IPS-11a (cell line): ENCODE data around the gene ETNK2.

Experiments used
- H3K4me3 ChIP-seq: one replicate; pipeline ENCODE4 v1.5.1; 2013; ENCODE audit warnings: low read depth, low read length, control low read depth

ETNK2 gene

DNA sequence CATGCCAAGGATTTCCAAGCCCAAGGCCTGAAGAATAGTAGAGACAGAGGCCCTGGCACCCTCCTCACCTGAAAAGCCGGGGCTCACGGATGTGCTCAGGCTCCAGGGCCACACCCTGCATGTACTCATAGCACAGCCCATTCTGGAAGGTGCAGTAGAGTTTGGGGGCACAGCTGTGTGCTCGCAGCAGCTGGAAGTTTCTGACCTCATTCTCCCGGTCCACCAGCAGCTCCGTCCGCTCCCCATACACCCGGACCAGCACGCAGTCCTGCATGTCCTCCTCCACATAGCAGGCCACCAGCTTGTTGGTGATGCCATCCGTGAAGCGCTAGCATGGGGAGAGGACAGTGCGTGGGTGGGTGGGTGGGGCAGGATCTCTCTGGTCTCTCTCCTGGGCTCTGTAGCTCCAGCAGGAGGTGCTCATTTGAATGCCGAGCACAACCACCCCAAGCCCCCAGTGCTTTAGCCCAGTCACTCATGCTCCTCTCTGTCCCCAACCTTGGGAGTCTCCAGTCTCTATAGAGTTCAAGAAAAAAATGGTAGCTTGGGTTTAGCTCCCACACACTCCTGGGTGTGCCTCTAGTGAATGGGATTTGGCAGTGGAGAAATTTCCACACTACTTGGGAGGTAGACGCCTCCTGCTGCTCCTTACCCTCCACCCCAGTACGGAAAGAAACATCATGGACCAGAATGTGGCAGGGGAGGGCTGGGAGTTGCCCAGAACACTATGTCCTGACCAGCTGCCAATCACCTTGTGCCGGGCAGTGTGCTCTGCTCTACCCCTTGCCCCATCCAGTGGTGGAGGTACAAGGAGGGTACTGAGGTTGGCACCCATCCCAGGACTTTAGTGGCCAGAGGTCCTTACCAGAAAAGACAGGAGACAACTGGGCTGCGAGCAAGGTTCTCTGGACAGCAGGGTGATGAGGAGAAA, 1.9 kb downstream of the ETNK2 start:
- no peak overlapping the region for H3K4me3 ChIP-seq

DNA sequence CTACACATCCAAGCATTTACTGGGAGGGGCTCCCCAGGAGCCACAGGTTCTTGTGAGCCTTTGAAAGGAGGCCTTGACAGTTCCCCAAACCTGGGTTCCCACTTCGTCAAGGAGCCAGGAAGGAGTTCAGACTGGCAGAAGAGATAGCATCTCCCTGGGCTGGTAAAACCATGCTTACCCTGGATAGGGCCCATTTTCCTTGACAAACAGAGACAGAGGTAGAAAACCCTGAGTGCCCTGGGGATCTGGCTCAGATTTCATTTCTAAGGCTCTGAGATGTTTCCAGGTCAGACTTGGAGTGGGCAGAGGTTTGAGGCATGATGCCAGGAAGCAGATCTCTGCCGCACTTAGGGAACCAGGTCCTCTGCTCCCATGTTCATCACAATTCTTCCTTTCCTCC, 2.7 kb downstream of the ETNK2 start:
- H3K4me3 ChIP-seq = no peak overlapping the region

DNA sequence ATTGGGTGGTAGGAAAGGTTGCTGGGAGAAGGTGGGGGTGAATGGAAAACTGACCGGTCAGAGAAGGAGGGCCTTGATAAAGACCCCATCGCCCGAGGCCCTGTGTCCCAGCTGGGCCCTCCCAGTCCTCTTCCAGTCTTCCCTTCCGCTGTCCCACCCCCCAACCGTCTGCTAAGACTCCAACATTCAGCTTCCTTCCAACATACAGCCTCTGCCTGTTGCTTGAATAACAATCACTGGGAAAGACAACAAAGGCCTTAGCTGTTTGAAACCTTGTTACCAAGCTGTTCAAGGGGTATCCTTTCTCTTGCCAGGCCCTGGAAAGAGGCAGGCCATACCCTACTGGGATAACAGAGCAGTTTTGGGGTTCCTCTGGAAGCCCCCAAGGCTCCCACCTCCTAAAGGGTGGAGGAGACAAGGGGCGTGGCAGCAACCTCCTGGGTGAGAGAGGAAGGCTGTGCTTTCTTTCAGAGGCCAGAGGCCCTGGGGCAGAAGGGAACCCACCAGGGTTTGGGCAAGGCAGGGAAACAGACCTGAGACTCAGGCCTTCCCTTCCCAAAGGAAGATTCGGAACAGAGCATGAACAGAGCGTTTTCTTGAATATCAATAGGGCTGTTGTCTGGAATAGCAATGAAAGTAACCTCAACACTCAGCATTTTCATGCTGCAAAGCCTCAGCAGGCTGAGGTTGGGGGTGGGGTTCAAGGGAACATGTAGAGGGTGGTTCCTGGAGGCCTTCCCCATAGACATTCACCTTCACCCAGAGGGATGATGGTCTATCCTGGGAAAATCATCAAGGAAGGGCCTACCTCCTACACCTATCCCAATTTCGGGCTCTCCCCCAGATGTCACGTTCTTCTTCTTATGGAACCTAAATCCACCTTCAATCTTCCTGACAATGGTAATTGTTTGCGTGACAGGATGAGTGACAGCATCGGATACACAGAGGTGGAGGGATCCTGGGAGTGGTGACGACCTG, 4.1 kb downstream of the ETNK2 start:
- no peak overlapping the region for H3K4me3 ChIP-seq

DNA sequence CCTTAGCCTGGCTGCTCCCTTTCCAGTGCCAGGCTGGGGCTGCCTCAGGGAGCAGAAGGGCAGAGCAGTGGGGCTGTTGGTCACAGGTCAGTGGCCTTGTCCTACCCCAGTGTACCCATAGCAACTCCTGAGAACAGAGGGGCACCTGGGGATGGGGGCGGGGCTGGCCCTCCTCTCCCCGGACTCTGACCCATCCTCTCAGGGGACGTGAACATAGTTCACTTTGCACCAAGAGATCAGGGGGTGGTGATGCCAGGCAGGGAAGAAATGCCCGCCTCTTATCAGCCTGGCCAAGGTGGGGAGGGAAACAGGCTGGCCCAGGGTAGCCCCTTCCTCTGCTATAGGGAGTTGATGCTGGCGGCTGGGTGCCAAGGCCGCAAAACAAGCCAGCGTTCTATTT, 4.9 kb downstream of the ETNK2 start:
- H3K4me3 ChIP-seq = no peak overlapping the region

DNA sequence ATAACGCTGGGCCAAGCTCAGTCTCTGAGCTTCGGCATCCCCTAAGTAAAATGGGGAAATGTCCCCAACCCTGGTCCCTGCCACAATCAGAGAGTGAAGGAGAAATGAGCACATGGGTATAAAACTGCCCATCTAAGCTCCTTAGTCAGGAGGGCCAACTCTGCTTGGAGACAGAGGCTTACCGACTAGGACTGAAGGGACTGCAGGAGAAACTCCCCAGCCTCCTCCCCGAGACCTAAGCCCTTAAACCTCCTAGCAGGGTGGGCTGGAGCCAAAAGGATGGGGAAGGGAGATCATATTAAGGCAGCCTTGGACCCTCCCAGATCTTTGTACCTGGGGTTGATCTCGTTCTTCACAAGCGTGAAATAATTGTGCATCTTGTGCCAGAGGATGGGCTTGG, 5.5 kb downstream of the ETNK2 start:
- H3K4me3 ChIP-seq = no peak overlapping the region

- H3K4me3 ChIP-seq = no peak overlapping the region
Measured at GRCh38 chr1:204145033-204145504, 6.8 kb downstream of the ETNK2 start.

- H3K4me3 ChIP-seq = no peak overlapping the region
Measured at GRCh38 chr1:204143276-204144041, 8.4 kb downstream of the ETNK2 start.

DNA sequence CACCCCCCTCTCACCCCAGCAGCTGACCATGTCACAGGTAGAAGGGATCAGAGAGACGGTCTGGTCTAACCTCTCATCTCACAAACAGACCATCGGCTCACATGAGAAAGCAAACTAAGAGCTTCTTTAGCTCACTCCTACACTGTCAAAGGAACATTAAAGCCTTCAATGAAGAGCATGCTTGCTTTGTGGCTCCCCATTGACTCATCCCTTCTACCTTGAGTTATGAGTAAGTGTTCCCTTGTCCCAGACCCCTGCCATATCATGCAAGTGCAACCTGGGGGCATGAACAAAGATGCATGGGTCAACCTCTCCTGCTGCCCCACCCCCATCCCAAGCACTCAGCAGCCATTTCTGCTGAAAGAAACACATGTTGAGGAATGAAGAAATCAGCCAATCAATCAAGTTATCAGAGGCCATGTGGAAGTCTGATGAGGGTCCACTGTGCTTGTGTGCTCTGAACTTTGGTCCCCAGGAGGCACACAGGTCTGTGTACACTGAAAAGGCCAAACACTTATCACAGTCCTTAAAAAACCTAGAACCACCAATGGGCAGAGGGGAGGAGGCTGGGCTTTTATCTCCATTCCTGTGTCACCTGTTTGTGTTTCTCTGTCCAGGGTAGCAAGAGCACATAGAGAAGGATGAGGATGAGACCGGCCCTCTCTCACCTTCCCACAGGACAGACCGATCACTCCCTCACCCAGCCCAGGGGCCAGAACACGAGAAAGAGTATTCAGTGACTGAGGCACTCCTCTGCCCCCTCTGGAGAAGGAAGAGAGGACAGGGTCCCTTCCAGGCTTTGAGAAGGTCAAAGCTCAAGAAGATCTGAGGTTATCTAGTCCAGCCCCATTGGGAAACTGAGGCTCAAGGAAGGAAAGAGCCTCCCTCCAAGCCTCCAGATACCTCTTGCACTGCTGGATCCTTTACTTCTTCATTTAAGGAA, 9.5 kb downstream of the ETNK2 start:
- no peak overlapping the region for H3K4me3 ChIP-seq

GRCh38 chr1:204141131-204141530, 10.7 kb downstream of the ETNK2 start:
- H3K4me3 ChIP-seq = no peak overlapping the region

DNA sequence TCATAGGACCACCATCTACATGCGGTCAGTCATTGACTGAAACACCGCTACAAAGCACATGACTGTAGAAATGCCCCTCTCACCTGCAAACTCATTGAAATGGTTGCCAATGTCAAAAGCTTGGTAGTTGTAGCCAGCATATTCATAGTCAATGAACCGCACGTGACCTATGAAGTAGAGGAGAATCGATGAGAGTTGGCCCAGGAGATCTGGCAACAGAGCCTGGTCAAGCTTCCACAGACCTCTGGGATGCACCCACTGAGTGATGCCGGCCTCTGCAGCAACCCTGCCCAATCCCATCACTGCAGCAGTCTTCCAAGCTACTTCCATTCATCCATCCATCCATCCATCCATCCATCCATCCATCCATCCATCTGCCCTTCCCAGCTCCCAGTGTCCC, 11.9 kb downstream of the ETNK2 start:
- H3K4me3 ChIP-seq = no peak overlapping the region

- H3K4me3 ChIP-seq = no peak overlapping the region
Measured at GRCh38 chr1:204139088-204139487, 12.8 kb downstream of the ETNK2 start.

DNA sequence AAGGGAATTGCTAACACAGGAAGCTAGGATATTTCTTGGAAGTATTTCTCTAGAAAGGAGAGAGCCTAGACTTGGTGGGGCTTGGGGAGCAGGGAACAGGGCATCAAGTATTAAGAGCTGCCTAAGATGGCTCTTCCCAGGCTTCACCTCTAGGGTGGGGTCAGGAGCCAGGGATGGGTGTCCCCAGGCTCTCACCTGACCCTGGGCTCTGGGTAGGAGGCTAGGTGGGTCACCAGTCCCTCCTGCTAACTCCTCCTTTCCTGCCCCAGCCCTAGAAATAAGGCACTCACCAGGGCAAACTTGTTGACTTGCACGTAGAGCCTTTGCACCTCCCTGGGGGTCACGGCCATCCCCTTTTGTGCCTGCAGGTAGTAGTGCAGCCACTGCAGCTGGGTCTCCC, 15.0 kb downstream of the ETNK2 start:
- H3K4me3 ChIP-seq = no peak overlapping the region

- no peak overlapping the region for H3K4me3 ChIP-seq
Measured at GRCh38 chr1:204134103-204134502, 17.7 kb downstream of the ETNK2 start.

DNA sequence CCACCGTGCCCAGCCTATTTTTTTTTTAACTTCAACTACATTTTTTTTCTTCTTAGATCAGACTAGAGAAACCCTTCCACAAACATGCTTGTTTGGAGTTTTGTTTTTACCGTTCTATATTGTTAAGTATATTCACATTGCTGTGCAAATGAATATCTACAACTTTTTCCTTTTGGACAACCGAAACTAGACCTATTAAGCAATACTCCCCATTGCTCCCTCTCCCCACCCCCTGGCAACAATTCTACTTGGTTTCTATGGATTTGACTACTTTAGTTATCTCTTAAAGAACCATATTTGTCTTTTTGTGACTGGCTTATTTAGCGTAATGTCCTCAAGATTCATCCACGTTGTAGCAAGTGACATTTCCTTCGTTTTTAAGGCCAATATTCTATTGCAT, 19.1 kb downstream of the ETNK2 start:
- H3K4me3 ChIP-seq = no peak overlapping the region

GRCh38 chr1:204131978-204132377, 19.9 kb downstream of the ETNK2 start:
- no peak overlapping the region for H3K4me3 ChIP-seq

- H3K4me3 ChIP-seq = no peak overlapping the region
Measured at GRCh38 chr1:204130981-204131892, 20.6 kb downstream of the ETNK2 start.

DNA sequence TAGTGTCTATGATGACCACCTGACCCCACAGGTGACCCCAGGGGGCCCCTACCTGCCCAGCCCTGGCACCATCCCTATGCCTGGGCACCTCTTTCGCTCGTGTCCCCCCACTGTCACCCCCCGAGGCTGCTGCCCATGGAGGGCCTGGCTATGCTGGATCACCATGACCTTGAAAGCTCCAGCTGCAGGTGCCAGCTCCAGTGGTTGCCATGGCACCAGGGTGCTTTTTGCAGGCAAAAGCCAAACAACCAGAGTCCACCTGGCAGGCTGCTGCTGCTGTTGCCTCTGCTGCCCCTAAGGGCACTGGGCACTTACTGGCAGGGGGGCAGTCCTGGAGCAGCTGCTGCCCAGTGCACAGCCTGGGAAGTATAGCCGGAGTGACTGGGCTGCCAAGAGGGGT, 21.7 kb downstream of the ETNK2 start:
- no peak overlapping the region for H3K4me3 ChIP-seq

DNA sequence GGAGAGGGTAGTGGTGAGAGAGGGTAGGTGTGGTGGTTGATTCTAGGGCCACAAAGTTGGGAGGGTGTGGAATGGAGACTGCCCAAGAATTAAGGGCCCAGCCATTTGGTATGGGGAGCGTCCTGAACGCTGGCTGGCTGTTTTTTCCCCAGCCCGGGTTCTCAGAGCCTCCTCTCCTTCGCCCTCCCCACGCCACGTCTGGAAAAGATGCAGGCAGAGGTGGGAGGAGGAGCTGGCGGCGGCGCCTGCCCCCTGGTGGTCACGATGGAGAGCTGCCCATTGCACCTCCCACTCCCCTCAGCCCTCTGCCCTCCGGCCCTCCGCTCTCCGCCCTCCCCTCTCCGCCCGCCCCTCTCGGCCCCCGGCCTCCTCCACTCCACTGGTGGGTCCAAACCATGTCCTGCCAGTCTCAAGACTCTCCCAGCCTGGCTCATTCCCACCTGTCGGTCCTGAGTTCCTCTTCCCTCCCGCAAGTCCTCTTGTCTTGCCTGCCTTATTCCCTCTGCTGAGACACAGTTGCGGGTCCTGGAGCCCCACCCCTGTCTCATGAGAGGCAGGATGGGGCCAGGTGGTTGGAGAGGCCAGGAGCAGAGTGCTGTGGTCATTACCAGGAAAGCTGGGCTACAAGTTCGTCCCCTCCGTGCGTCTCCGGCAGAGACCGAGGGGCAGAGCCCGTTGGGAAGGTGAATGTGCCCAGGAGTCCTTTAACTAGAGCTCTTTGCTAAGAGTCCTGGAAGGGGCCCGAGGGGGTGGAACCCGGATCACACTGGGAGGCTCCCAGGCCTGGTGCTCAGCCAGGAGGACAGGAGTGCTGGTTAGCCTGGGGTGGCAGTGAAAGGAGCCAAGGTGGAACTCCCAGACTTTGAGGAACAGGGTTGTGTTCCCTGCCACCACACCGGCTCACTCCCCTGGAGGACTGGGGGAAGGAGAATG, 22.6 kb downstream of the ETNK2 start:
- no peak overlapping the region for H3K4me3 ChIP-seq
